ENCODE measurements around the gene TBC1D22A.

The TBC1D22A gene

DNA sequence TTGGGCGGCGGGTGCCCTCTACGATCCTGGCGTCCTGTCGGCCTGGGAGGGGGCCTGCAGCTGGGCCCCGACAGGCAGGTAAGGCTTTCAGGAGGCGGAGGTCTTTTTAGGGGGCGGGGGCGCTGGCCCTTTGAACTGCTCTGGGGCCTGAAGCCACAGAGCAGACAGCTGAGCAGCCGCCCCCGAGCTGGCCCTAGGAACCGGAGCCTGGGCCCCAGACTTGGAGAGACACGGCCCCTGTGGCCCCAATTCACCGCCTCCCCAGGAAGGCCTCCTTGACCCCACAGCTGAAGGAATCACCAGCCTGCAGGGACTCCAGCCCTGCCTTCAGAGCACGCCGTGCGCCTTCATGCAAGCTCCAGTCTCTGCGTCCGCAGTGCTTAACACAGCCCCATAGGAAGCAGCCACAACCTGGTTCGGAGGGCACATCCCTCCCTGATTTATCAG is 23.8 kb upstream of the TBC1D22A start:
- Histone ChIP-seq H3K4me1 (ENCODE audit: control insufficient read depth, insufficient read depth, low read length) (peaks cover 38% of the 10 kb centered on the region), H3K9me3 (ENCODE audit: control insufficient read depth, low read length) (no peaks in the 10 kb centered on the region)

DNA sequence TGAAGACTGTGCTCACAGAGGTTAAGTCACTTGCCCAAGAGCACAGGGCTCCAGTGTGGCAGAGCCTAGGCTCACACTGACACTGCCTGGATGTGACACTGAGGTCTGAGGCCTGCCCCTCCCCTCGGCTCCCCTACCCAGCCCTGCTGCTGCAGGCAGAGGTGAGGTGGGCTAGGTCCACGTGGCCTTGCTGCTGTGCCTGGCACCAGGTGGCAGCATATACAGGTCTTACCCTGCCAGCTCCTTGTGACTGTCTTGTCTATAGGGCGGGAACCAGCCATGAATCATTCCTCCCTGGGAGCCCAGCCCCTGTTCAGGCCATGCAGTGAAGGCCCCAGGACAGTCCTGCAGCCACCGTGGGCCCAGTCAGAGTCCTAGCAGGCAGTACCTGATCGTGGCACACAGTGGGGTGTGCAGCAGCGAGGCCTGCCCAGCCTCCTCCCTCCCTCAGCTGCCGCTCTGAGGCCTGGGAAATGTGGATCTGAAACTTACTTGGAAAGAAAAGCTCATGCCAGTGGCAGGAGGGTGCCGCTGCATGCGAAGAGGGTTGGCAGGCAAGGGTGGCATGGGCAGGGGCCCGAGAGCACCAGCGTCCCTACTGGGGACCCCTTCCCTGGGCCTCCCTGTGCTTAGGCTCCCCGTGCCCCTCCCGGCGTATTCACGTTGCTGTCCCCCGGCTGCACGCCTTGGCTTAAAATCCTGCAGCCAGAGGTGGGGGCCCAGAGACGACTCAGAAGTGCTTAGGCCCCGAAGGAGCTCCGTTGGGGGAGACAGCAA is 23.2 kb upstream of the TBC1D22A start:
- H3K4me1 ChIP-seq (ENCODE audit: control insufficient read depth, insufficient read depth, low read length): peaks cover 38% of the 10 kb centered on the region
- no peaks in the 10 kb centered on the region for H3K36me3 ChIP-seq (ENCODE audit: control insufficient read depth, insufficient read depth, low read length, severe bottlenecking)
- H3K9me3 ChIP-seq (ENCODE audit: control insufficient read depth, low read length): no peaks in the 10 kb centered on the region
- H3K4me3 ChIP-seq (ENCODE audit: low read length): peak overlapping the region; percentile 76
- peak overlapping the region; percentile 88 for H3K9ac ChIP-seq (ENCODE audit: low read length)
- DNase-seq (ENCODE audit: low read depth): peak; percentile 54
- H3K27me3 ChIP-seq (replicated peaks; ENCODE audit: control insufficient read depth, insufficient read depth, low read length): no peaks in the 10 kb centered on the region

More for the DNA sequence above, 23.8 kb upstream of the TBC1D22A start:
- peak; percentile 54 for DNase-seq (ENCODE audit: low read depth)
- Histone ChIP-seq H3K9ac (ENCODE audit: low read length) (peak overlapping the region; percentile 88), H3K27me3 (replicated peaks; ENCODE audit: control insufficient read depth, insufficient read depth, low read length) (no peaks in the 10 kb centered on the region), H3K36me3 (ENCODE audit: control insufficient read depth, insufficient read depth, low read length, severe bottlenecking) (no peaks in the 10 kb centered on the region), H3K4me3 (ENCODE audit: low read length) (peak overlapping the region; percentile 76)

DNA sequence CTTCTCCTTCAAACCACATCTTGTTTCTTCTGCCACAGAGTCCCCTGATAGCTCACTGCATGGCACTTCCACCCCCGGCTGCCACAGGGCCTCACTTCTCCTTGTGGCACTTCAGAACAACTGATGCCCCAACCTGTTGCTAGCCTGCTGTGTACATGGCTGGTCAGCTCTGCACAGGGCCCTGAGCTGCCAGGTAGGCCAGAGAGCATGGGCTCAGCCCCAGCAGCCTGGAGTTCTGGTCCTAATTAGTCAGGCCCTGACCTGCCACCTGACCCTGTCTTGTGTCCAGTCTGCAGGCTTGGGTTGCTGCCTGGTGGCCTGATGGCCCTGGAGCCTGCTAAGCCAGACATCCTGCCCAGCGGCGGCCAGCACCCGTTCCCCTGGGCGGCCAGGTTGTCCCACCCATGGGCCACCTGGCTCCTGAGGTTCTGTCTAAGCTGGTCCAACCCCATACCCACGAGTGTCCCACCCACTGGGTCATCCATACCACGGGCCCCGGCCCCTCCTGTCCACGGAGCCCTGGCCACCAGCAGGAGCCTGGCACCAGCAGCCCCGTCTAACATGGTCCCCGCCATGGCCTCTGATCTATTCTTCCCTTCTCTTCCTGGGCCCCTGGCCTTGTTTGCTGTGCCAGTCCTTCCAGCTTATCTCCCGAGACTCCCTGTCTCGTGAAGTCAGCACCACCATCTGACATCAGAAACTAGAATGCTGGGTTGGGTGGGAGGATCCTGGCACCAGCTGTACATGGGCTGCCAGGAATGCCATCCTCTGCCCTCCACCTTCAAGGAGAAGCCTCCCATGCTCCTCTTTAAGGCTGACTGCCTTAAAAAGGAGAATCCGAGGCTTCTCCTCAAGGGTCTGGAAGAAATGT is 21.3 kb upstream of the TBC1D22A start:
- Histone ChIP-seq H3K9ac (ENCODE audit: low read length) (no peak overlapping the region), H3K36me3 (ENCODE audit: control insufficient read depth, insufficient read depth, low read length, severe bottlenecking) (no peaks in the 10 kb centered on the region), H3K9me3 (ENCODE audit: control insufficient read depth, low read length) (no peaks in the 10 kb centered on the region), H3K27me3 (replicated peaks; ENCODE audit: control insufficient read depth, insufficient read depth, low read length) (peaks cover under 1% of the 10 kb centered on the region), H3K4me1 (ENCODE audit: control insufficient read depth, insufficient read depth, low read length) (peaks cover 30% of the 10 kb centered on the region), H3K4me3 (ENCODE audit: low read length) (no peak overlapping the region)
- no peak for DNase-seq (ENCODE audit: low read depth)

DNA sequence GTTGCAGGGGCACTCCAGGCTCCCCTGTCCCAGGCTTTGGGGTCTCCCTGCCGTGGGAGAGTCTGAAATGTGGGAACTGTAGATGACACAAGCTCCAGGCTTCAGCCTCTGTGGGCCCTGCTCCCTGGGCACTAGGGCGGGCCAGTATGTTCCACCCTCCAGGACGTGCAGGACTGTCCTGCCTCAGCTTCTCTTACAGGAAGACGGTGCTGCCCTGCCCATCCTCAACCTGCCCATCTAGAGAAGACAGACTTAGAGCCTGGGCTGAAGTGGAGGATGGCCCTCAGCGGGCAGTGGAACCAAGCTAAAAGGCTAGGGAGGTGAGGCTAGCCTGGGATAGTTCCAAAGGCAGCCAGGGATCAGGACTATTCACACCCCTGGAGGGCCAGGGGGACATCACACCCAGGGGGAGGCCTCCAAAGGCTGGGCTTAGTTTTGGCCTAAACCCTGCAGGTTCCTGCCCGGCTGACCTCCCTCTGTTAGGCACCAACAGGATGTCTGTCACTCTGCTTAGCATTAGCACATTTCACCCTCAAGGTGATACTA is 20.4 kb upstream of the TBC1D22A start:
- no peak overlapping the region for H3K9ac ChIP-seq (ENCODE audit: low read length)
- no peaks in the 10 kb centered on the region for H3K9me3 ChIP-seq (ENCODE audit: control insufficient read depth, low read length)
- H3K4me1 ChIP-seq (ENCODE audit: control insufficient read depth, insufficient read depth, low read length): peaks cover 22% of the 10 kb centered on the region
- H3K36me3 ChIP-seq (ENCODE audit: control insufficient read depth, insufficient read depth, low read length, severe bottlenecking): no peaks in the 10 kb centered on the region
- DNase-seq (ENCODE audit: low read depth): no peak
- peaks cover 5% of the 10 kb centered on the region for H3K27me3 ChIP-seq (replicated peaks; ENCODE audit: control insufficient read depth, insufficient read depth, low read length)
- no peak overlapping the region for H3K4me3 ChIP-seq (ENCODE audit: low read length)

DNA sequence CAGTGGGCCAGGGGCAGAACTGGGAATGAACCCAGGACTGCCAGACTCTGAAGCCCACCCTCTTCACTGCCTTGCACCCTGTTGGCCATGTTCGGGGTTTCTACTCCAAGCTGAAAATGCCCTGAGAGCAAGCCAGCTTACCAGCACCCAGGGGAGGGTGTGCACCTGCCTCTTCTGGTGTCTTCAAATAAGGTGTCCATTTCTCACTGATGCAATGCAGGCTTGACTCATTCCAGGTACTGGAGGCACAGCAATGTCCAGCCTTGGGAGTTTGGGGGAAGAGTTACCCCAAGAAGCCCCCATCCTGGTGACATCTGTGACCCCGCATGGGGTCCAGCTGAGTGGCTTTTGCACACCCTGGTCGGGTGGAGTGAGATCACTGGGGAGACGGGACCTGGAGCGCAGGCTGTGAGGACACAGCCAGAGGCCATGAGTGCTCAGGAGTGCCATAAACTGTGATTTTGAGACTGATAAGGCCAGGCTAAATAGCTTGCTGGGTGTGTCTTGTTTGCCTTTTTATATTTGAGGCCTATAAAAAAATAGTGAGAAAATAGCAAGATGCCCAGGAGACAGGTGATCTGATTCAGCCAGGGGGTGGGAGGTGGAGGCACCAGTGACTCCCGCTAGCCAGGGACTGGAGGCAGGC is 19.8 kb upstream of the TBC1D22A start:
- Histone ChIP-seq H3K4me3 (ENCODE audit: low read length) (no peak overlapping the region), H3K27me3 (replicated peaks; ENCODE audit: control insufficient read depth, insufficient read depth, low read length) (peaks cover 9% of the 10 kb centered on the region), H3K36me3 (ENCODE audit: control insufficient read depth, insufficient read depth, low read length, severe bottlenecking) (no peaks in the 10 kb centered on the region), H3K9ac (ENCODE audit: low read length) (no peak overlapping the region), H3K9me3 (ENCODE audit: control insufficient read depth, low read length) (no peaks in the 10 kb centered on the region), H3K4me1 (ENCODE audit: control insufficient read depth, insufficient read depth, low read length) (peaks cover 19% of the 10 kb centered on the region)
- DNase-seq (ENCODE audit: low read depth): no peak

DNA sequence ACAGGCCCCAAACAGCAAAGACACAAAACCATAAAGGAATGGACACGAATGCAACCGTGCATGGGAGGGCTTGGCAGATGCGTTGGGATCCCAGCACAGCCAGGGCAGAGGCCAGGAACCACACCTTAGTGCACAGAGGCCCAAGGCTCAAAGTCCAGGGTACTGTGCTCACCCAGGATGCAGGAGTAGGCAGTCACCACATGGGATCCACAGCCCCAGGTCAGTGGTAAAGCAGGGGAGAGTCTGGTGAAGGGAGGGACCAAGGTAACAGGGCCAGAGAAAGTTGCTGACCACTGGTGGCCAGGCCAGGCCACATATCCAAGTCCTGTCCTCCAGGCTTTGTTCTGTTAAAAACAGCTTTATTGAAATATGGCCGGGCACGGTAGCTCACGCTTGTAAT is 17.9 kb upstream of the TBC1D22A start:
- Histone ChIP-seq H3K36me3 (ENCODE audit: control insufficient read depth, insufficient read depth, low read length, severe bottlenecking) (no peaks in the 10 kb centered on the region), H3K4me3 (ENCODE audit: low read length) (no peak overlapping the region), H3K9me3 (ENCODE audit: control insufficient read depth, low read length) (no peaks in the 10 kb centered on the region), H3K4me1 (ENCODE audit: control insufficient read depth, insufficient read depth, low read length) (peaks cover 18% of the 10 kb centered on the region), H3K9ac (ENCODE audit: low read length) (no peak overlapping the region), H3K27me3 (replicated peaks; ENCODE audit: control insufficient read depth, insufficient read depth, low read length) (peaks cover 15% of the 10 kb centered on the region)
- no peak for DNase-seq (ENCODE audit: low read depth)

DNA sequence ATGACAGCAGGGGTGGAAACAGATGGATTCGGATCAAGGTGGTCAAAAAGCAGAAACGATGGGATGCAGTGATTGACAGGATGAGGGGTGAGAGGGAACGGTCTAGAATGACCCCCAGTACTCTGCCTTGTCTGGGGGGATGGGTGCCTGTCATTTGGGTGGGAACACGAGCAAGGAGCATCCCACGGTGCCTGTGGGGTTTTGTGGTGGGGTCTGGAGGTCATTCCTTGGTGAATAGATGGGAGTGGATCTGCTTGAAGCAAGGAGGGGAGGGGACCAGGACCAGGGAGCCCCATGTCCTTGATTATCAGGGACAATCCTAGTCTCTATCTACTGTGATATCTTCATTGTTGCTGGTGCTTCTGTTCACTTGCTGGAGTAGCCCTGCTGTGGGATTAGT is 16.3 kb upstream of the TBC1D22A start:
- H3K9me3 ChIP-seq (ENCODE audit: control insufficient read depth, low read length): no peaks in the 10 kb centered on the region
- no peak overlapping the region for H3K4me3 ChIP-seq (ENCODE audit: low read length)
- no peak overlapping the region for H3K9ac ChIP-seq (ENCODE audit: low read length)
- DNase-seq (ENCODE audit: low read depth): no peak
- no peaks in the 10 kb centered on the region for H3K36me3 ChIP-seq (ENCODE audit: control insufficient read depth, insufficient read depth, low read length, severe bottlenecking)
- H3K27me3 ChIP-seq (replicated peaks; ENCODE audit: control insufficient read depth, insufficient read depth, low read length): peaks cover 15% of the 10 kb centered on the region
- H3K4me1 ChIP-seq (ENCODE audit: control insufficient read depth, insufficient read depth, low read length): peaks cover 22% of the 10 kb centered on the region

DNA sequence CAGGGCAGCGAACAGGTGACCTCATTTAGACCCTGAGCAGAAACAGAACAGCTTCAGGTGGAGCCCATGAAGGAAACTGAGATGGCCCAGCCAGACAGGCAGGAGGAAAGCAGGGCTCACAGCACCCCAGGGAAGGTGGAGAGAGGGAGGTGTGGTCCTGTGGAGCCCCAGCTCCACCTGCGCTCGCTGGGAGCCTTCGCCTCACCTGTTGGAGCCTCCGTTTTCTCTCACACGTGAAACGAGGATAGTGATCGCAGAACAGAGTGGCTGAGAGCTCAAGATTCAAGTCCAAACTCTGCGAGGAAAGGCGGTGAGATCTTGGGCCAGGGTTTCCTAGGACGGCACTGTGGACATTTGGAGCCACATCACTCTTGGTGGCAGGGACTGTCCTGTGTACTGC is 15.8 kb upstream of the TBC1D22A start:
- Histone ChIP-seq H3K27me3 (replicated peaks; ENCODE audit: control insufficient read depth, insufficient read depth, low read length) (peaks cover 15% of the 10 kb centered on the region), H3K36me3 (ENCODE audit: control insufficient read depth, insufficient read depth, low read length, severe bottlenecking) (no peaks in the 10 kb centered on the region)
- DNase-seq (ENCODE audit: low read depth): no peak

DNA sequence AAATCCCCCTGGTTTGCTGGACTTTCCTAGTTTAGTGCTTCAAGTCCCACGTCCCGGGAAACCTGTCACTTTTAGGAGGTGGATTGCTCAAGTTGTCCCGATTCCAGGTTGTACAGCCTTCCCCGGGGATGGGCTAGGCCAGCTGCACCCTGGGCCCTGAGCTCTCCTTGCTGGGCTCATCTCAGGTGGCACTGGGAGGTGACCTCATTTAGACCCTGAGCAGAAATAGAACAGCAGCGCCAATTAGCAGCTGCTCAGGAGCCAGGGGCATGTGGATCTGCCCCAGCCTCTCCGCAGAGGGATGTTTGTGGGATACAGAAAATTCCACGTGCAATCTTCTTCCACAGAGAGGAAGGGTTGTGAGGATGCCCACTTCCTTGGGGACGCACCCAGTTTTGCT is 14.8 kb upstream of the TBC1D22A start:
- H3K9me3 ChIP-seq (ENCODE audit: control insufficient read depth, low read length): no peaks in the 10 kb centered on the region
- H3K36me3 ChIP-seq (ENCODE audit: control insufficient read depth, insufficient read depth, low read length, severe bottlenecking): no peaks in the 10 kb centered on the region
- no peak overlapping the region for H3K4me3 ChIP-seq (ENCODE audit: low read length)
- no peak for DNase-seq (ENCODE audit: low read depth)
- peaks cover 21% of the 10 kb centered on the region for H3K4me1 ChIP-seq (ENCODE audit: control insufficient read depth, insufficient read depth, low read length)
- peaks cover 15% of the 10 kb centered on the region for H3K27me3 ChIP-seq (replicated peaks; ENCODE audit: control insufficient read depth, insufficient read depth, low read length)
- no peak overlapping the region for H3K9ac ChIP-seq (ENCODE audit: low read length)

More for the DNA sequence above, 15.8 kb upstream of the TBC1D22A start:
- H3K4me1 ChIP-seq (ENCODE audit: control insufficient read depth, insufficient read depth, low read length): peaks cover 21% of the 10 kb centered on the region
- no peak overlapping the region for H3K4me3 ChIP-seq (ENCODE audit: low read length)
- H3K9ac ChIP-seq (ENCODE audit: low read length): no peak overlapping the region
- no peaks in the 10 kb centered on the region for H3K9me3 ChIP-seq (ENCODE audit: control insufficient read depth, low read length)

DNA sequence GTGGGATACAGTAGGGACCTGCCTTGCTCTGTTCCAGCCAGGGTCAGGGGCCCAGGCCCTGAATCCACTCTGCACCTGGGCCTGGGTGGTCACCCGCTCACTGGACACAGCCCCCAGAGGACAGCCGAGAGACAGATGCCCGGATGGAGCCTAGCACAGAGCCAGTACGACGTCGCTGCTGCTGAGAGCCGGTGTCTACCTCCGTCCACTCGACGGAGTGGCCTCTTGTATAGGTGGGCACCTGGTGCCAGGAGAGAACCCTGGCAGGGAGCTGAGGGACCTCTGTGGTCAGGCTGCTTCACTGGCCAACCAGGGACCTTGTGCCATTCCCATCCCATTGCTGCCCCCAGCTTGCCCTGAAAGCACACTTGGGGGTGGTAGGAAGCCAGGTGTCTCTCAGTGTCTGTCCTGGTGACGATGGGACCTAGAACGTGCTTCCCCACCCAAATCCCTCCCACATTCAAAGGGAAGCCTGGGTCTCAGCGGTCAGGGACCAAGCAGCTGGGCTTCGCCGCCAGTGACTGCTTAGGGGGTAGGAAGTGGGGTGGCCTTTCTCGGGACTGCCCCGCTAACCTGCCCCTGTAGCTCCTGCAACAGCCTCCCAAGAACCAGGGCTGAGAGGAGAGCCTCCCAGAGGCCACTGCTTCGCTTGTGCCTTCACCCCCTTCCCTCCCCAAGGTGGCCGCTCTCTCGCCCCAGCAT is 14.1 kb upstream of the TBC1D22A start:
- no peak for DNase-seq (ENCODE audit: low read depth)
- Histone ChIP-seq H3K4me1 (ENCODE audit: control insufficient read depth, insufficient read depth, low read length) (peaks cover 23% of the 10 kb centered on the region), H3K36me3 (ENCODE audit: control insufficient read depth, insufficient read depth, low read length, severe bottlenecking) (no peaks in the 10 kb centered on the region), H3K27me3 (replicated peaks; ENCODE audit: control insufficient read depth, insufficient read depth, low read length) (peaks cover 15% of the 10 kb centered on the region), H3K9me3 (ENCODE audit: control insufficient read depth, low read length) (no peaks in the 10 kb centered on the region), H3K4me3 (ENCODE audit: low read length) (no peak overlapping the region), H3K9ac (ENCODE audit: low read length) (no peak overlapping the region)

Measured in adipocyte (in vitro differentiated cells).